Liver (tissue), 9 donors: Measurements from ENCODE around the gene TRHDE. TPM values are rescaled to one million over a fixed set of nuclear protein-coding genes. Genes with fewer than 3 reads are reported as not detected.

ENCODE experiments used
- DNase-seq: peaks from one replicate; pipeline ENCODE4 v3.0.0-alpha.2; 2017; ENCODE audit warnings: low spot score
- H3K27ac ChIP-seq, 2 donors: one replicate each; pipeline ENCODE4 v1.7.0; 2013; ENCODE audit warnings: inconsistent platforms in 2 of 2, low read length in 2 of 2, control low read depth in 1 of 2, low read depth in 1 of 2, mild to moderate bottlenecking in 1 of 2
- H3K27me3 ChIP-seq, 4 donors: one replicate each; pipeline versions ENCODE4 v1.6.1 to v1.7.0; 2013; ENCODE audit warnings: low read length in 3 of 4, inconsistent platforms in 1 of 4, mild to moderate bottlenecking in 1 of 4, moderate library complexity in 1 of 4; ENCODE audit not compliant: control insufficient read depth in 4 of 4, insufficient read depth in 4 of 4
- H3K36me3 ChIP-seq, 4 donors: one replicate each; pipeline versions ENCODE4 v1.6.1 to v1.7.0; 2013; ENCODE audit warnings: low read length in 3 of 4, mild to moderate bottlenecking in 3 of 4, low read depth in 1 of 4, moderate library complexity in 1 of 4; ENCODE audit not compliant: control insufficient read depth in 4 of 4, insufficient read depth in 3 of 4
- H3K4me1 ChIP-seq, 4 donors: one replicate each; pipeline versions ENCODE4 v1.6.1 to v1.7.0; 2013; ENCODE audit warnings: low read length in 3 of 4, mild to moderate bottlenecking in 3 of 4, moderate library complexity in 1 of 4; ENCODE audit not compliant: control insufficient read depth in 4 of 4, insufficient read depth in 4 of 4
- H3K4me3 ChIP-seq, 3 donors: one replicate each; pipeline versions ENCODE4 v1.6.1 to v1.7.0; 2013; ENCODE audit warnings: low read length in 3 of 3, control low read depth in 1 of 3, low read depth in 1 of 3, mild to moderate bottlenecking in 1 of 3
- H3K9ac ChIP-seq, 2 donors: one replicate each; pipeline ENCODE4 v1.7.0; 2013; ENCODE audit warnings: low read length in 2 of 2, mild to moderate bottlenecking in 2 of 2, moderate library complexity in 2 of 2, control low read depth in 1 of 2, low read depth in 1 of 2
- H3K9me3 ChIP-seq, 4 donors: one replicate each; pipeline versions ENCODE4 v1.6.1 to v1.7.0; 2013; ENCODE audit warnings: low read length in 3 of 4; ENCODE audit not compliant: control insufficient read depth in 4 of 4
- ATF3 ChIP-seq: IDR thresholded peaks from 2 replicates; pipeline ENCODE4 v1.6.1; 2016; ENCODE audit warnings: antibody characterized with exemption
- CTCF ChIP-seq: fragments of 150-350 bp; IDR thresholded peaks from 2 replicates; pipeline ENCODE4 v1.5.1; 2017; ENCODE audit warnings: improper control_type of control experiment, low read depth, low read length; ENCODE audit not compliant: missing input control
- EGR1 ChIP-seq, 2 donors: IDR thresholded peaks; 2 replicates each; pipeline ENCODE4 v1.6.1; 2016 to 2018; ENCODE audit warnings: antibody characterized with exemption in 2 of 2, low read depth in 2 of 2
- FOXA1 ChIP-seq: IDR thresholded peaks from 2 replicates; pipeline ENCODE4 v1.6.1; 2016; ENCODE audit warnings: antibody characterized with exemption
- FOXA2 ChIP-seq: IDR thresholded peaks from 2 replicates; pipeline ENCODE4 v1.6.1; 2016; ENCODE audit warnings: antibody characterized with exemption
- GABPA ChIP-seq, 2 donors: IDR thresholded peaks in 1 of 2; conservative IDR thresholded peaks in 1 of 2; 2 replicates each; pipeline ENCODE4 v1.6.1; 2016; ENCODE audit warnings: antibody characterized with exemption in 2 of 2, mild to moderate bottlenecking in 1 of 2, moderate library complexity in 1 of 2
- HNF4A ChIP-seq, 2 donors: conservative IDR thresholded peaks; 2 replicates each; pipeline ENCODE4 v1.6.1; 2016; ENCODE audit warnings: antibody characterized with exemption in 2 of 2, mild to moderate bottlenecking in 2 of 2
- HNF4G ChIP-seq: IDR thresholded peaks from 2 replicates; pipeline ENCODE4 v1.6.1; 2016; ENCODE audit warnings: antibody characterized with exemption
- JUND ChIP-seq, 2 donors: IDR thresholded peaks; 2 replicates each; pipeline ENCODE4 v1.6.1; 2016; ENCODE audit warnings: antibody characterized with exemption in 2 of 2
- MAX ChIP-seq: IDR thresholded peaks from 2 replicates; pipeline ENCODE4 v1.6.1; 2016; ENCODE audit warnings: antibody characterized with exemption
- NR2F2 ChIP-seq: IDR thresholded peaks from 2 replicates; pipeline ENCODE4 v1.6.1; 2016; ENCODE audit warnings: antibody characterized with exemption
- RAD21 ChIP-seq, 2 donors: IDR thresholded peaks; 2 replicates each; pipeline ENCODE4 v1.6.1; 2016; ENCODE audit warnings: antibody characterized with exemption in 2 of 2, mild to moderate bottlenecking in 2 of 2
- REST ChIP-seq: IDR thresholded peaks from 2 replicates; pipeline ENCODE4 v1.6.1; 2016; ENCODE audit warnings: antibody characterized with exemption, mild to moderate bottlenecking
- RXRA ChIP-seq, 2 donors: IDR thresholded peaks; 2 replicates each; pipeline ENCODE4 v1.6.1; 2017 to 2018; ENCODE audit warnings: antibody characterized with exemption in 2 of 2, mild to moderate bottlenecking in 1 of 2
- SP1 ChIP-seq: IDR thresholded peaks from 2 replicates; pipeline ENCODE4 v1.6.1; 2018; ENCODE audit warnings: antibody characterized with exemption, mild to moderate bottlenecking
- TAF1 ChIP-seq: conservative IDR thresholded peaks from 2 replicates; pipeline ENCODE4 v1.6.1; 2016; ENCODE audit warnings: antibody characterized with exemption, mild to moderate bottlenecking
- YY1 ChIP-seq: IDR thresholded peaks from 2 replicates; pipeline ENCODE4 v1.6.1; 2016; ENCODE audit warnings: antibody characterized with exemption, mild to moderate bottlenecking
- ZBTB33 ChIP-seq: IDR thresholded peaks from 2 replicates; pipeline ENCODE4 v1.6.1; 2016; ENCODE audit warnings: antibody characterized with exemption
- WGBS: extraction: QIAGEN DNeasy Blood & Tissue Kit; methylation state at CpG from one replicate; pipeline ENCODE4 v1.1.7; 2013; 5-methylcytosine and 5-hydroxymethylcytosine counted together
- polyA plus RNA-seq, 2 donors: library from polyadenylated mRNA; stranded (reverse) in 1 of 2; unstranded in 1 of 2; fragments of 200-250 nt in 1 of 2; fragments of >200 nt in 1 of 2; fragmentation: Nextera tagmentation in 1 of 2; extraction: Ambion mirVana in 1 of 2; gene quantifications; one replicate each; pipeline versions ENCODE4 v1.2.1 to v1.2.3, GENCODE V29; 2013 to 2015
- total RNA-seq, 2 donors: library from RNA; depleted of rRNA; stranded (reverse); fragments of >200 nt; gene quantifications; one replicate each; pipeline ENCODE4 v1.2.3, GENCODE V29; 2014
- donor health status: healthy.
- donor health status: healthy.
- donor health status: healthy.
- donor health status: healthy.
- donor health status: healthy.

TRHDE gene
- total and polyA plus RNA-seq, 4 donors, result 0.05 to 0.17 (median 0.14) TPM; not detected in 1

- peaks cover 0 to 4% (median 0%) of the 10 kb centered on the region in 4 donors for H3K4me1 ChIP-seq
- no peak overlapping the region for H3K4me3 ChIP-seq
- H3K9me3 ChIP-seq, result no peaks in the 10 kb centered on the region
- WGBS, result 81% methylated on average over 10 of the region's 10 CpGs
- DNase-seq, result no peak
- no peaks in the 10 kb centered on the region for H3K27me3 ChIP-seq
- no peak overlapping the region for H3K9ac ChIP-seq
- no peaks in the 10 kb centered on the region for H3K36me3 ChIP-seq
- no peak overlapping the region for H3K27ac ChIP-seq
- TF ChIP-seq RAD21 (IDR thresholded peaks at IDR 0.05) (no peak), HNF4G (no peak), NR2F2 (no peak), ATF3 (no peak)
Observed at GRCh38 chr12:72610342-72610741, 338.2 kb downstream of the TRHDE start.

GRCh38 chr12:72610854-72611358 lies 338.7 kb downstream of the TRHDE start:
- TF ChIP-seq HNF4A (conservative IDR thresholded peaks at IDR 0.05), result no peak
- TF ChIP-seq YY1, result no peak
- TF ChIP-seq GABPA (IDR thresholded peaks at IDR 0.05 in 1 of 2, conservative IDR thresholded peaks at IDR 0.05 in 1 of 2), result no peak
- TF ChIP-seq ATF3, result no peak
- TF ChIP-seq MAX, result no peak
- TF ChIP-seq REST, result no peak
- TF ChIP-seq EGR1 (IDR thresholded peaks at IDR 0.05; ENCODE audit: low read depth in 2 of 2), result no peak
- TF ChIP-seq RXRA (IDR thresholded peaks at IDR 0.05), result no peak
- no peak for TF ChIP-seq SP1
- TF ChIP-seq ZBTB33, result no peak
- no peak for TF ChIP-seq RAD21 (IDR thresholded peaks at IDR 0.05)
- TF ChIP-seq NR2F2, result no peak
- TF ChIP-seq HNF4G, result no peak
- no peak for TF ChIP-seq TAF1
- no peak for TF ChIP-seq CTCF
- TF ChIP-seq FOXA1, result no peak
- TF ChIP-seq FOXA2, result no peak
- no peak for TF ChIP-seq JUND (IDR thresholded peaks at IDR 0.05)
- DNase-seq, result no peak
- 44% methylated on average over 1 of the region's 1 CpG for WGBS
- H3K27me3 ChIP-seq, result no peaks in the 10 kb centered on the region
- peaks cover 0 to 4% (median 0%) of the 10 kb centered on the region in 4 donors for H3K4me1 ChIP-seq
- H3K9ac ChIP-seq, result no peak overlapping the region
- no peaks in the 10 kb centered on the region for H3K9me3 ChIP-seq
- H3K4me3 ChIP-seq, result no peak overlapping the region
- no peaks in the 10 kb centered on the region for H3K36me3 ChIP-seq
- H3K27ac ChIP-seq, result no peak overlapping the region
